ENCODE data around the gene RFPL1. TPM values are rescaled to one million over a fixed set of nuclear protein-coding genes. Genes with fewer than 3 reads are reported as not detected.
"Not testable (repeated sequence)": the region's sequence is repeated elsewhere in the genome, so short reads cannot be mapped to it uniquely, and the experiment has no call there.

Gene RFPL1
- total RNA-seq, 1 experiment from 2014 or later = not detected

DNA sequence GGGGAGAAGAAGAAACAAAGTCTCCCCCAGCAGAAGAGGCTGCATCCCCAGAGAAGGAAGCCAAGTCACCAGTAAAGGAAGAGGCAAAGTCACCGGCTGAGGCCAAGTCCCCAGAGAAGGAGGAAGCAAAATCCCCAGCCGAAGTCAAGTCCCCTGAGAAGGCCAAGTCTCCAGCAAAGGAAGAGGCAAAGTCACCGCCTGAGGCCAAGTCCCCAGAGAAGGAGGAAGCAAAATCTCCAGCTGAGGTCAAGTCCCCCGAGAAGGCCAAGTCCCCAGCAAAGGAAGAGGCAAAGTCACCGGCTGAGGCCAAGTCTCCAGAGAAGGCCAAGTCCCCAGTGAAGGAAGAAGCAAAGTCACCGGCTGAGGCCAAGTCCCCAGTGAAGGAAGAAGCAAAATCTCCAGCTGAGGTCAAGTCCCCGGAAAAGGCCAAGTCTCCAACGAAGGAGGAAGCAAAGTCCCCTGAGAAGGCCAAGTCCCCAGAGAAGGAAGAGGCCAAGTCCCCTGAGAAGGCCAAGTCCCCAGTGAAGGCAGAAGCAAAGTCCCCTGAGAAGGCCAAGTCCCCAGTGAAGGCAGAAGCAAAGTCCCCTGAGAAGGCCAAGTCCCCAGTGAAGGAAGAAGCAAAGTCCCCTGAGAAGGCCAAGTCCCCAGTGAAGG lies 50.9 kb downstream of the RFPL1 start:
- H3K27me3 ChIP-seq (replicated peaks); DNase-seq (ENCODE audit: low read depth in 1 of 2, low spot score in 2 of 2): not testable (repeated sequence)

DNA sequence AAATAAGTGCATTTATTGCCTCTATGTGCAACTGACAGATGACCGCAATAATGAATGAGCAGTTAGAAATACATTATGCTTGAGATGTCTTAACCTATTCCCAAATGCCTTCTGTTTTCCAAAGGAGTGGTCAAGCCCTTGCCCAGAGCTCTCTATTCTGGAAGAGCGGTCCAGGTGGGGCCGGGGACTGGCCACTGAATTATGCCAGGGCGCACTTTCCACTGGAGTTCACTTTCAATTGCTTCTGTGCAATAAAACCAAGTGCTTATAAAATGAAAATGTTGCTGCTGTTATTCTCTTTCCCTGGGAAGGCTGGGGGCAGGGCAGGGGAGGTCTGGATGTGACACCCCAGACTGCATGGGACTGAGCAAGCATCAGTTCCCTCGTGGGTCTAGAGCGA lies 52.6 kb downstream of the RFPL1 start:
- DNase-seq (ENCODE audit: low read depth in 1 of 2, low spot score in 2 of 2) = no peak
- Histone ChIP-seq H3K27me3 (replicated peaks) (no peaks in the 10 kb centered on the region), H3K4me1 (replicated peaks) (no peaks in the 10 kb centered on the region)

More for the DNA sequence above, 50.9 kb downstream of the RFPL1 start:
- H3K4me3 ChIP-seq; H3K9me3 ChIP-seq (replicated peaks); H3K36me3 ChIP-seq; H3K4me1 ChIP-seq (replicated peaks); H3K27ac ChIP-seq: not testable (repeated sequence)

More for the DNA sequence above, 52.6 kb downstream of the RFPL1 start:
- Histone ChIP-seq H3K9me3 (replicated peaks) (peaks cover 7% of the 10 kb centered on the region; the same call in 1 of the 2 replicates), H3K27ac (no peak overlapping the region), H3K4me3 (no peak overlapping the region), H3K36me3 (no peaks in the 10 kb centered on the region)

Other genes with a start within 250 kb of the RFPL1 start
- 45.6 and 78.9 TPM in 2 replicates for gene EMID1, start 232.7 kb upstream of the RFPL1 start, total RNA-seq (2014; rRNA removed; shearing (Covaris generic))
- 26.5 and 34.6 TPM in 2 replicates for gene RHBDD3, start 170.6 kb upstream of the RFPL1 start, total RNA-seq (2014; rRNA removed; shearing (Covaris generic))
- 200 and 297 TPM in 2 replicates for gene EWSR1, start 170.3 kb upstream of the RFPL1 start, total RNA-seq (2014; rRNA removed; shearing (Covaris generic))
- gene GAS2L1, start 131.9 kb upstream of the RFPL1 start, total RNA-seq (2014; rRNA removed; shearing (Covaris generic)) = 10.4 and 12.5 TPM in 2 replicates
- not detected in 2 replicates for gene RASL10A, start 122.9 kb upstream of the RFPL1 start, total RNA-seq (2014; rRNA removed; shearing (Covaris generic))
- 48.3 and 70.2 TPM in 2 replicates for gene AP1B1, start 50.0 kb upstream of the RFPL1 start, total RNA-seq (2014; rRNA removed; shearing (Covaris generic))
- gene NEFH, start 41.6 kb downstream of the RFPL1 start, total RNA-seq (2014; rRNA removed; shearing (Covaris generic)) = not detected in 2 replicates
- 49.8 and 54.9 TPM in 2 replicates for gene THOC5, start 115.2 kb downstream of the RFPL1 start, total RNA-seq (2014; rRNA removed; shearing (Covaris generic))
- 29.4 and 34.5 TPM in 2 replicates for gene NIPSNAP1, start 142.5 kb downstream of the RFPL1 start, total RNA-seq (2014; rRNA removed; shearing (Covaris generic))
- 105 and 151 TPM in 2 replicates for gene NF2, start 165.1 kb downstream of the RFPL1 start, total RNA-seq (2014; rRNA removed; shearing (Covaris generic))